ENCODE results near the gene UGCG. TPM values are rescaled to one million over a fixed set of nuclear protein-coding genes. Genes with fewer than 3 reads are reported as not detected.

The UGCG gene
- total and polyA plus RNA-seq, 3 donors from 2014 or later: 13.3 to 38.6 (median 29.0) TPM

- no peaks in the 10 kb centered on the region for H3K27me3 ChIP-seq
- H3K4me1 ChIP-seq: peaks cover 11% of the 10 kb centered on the region
- no peak for DNase-seq
- intact Hi-C loops (cut with DNase I; ENCODE audit: low total_unique reads): no loop called here
- no peak overlapping the region for H3K27ac ChIP-seq
- no peaks in the 10 kb centered on the region for H3K9me3 ChIP-seq
- TF ChIP-seq CTCF (IDR thresholded peaks at IDR 0.05) (no peak), POLR2A (IDR thresholded peaks at IDR 0.05) (no peak)
- H3K36me3 ChIP-seq (ENCODE audit: low read depth, missing control alignments): no peaks in the 10 kb centered on the region
- H3K4me3 ChIP-seq: no peak overlapping the region
- WGBS, 2 donors: 98 to 100% methylated on average over 2 of the region's 2 CpGs
Measured at GRCh38 chr9:111936391-111936790, 39.8 kb downstream of the UGCG start.

GRCh38 chr9:111937301-111937700 lies 40.7 kb downstream of the UGCG start:
- TF ChIP-seq POLR2A (IDR thresholded peaks at IDR 0.05) (no peak), CTCF (IDR thresholded peaks at IDR 0.05) (no peak)
- no peaks in the 10 kb centered on the region for H3K9me3 ChIP-seq
- peak overlapping the region in 1 of 2 donors; percentile 46 for H3K27ac ChIP-seq
- DNase-seq: no peak
- H3K27me3 ChIP-seq: no peaks in the 10 kb centered on the region
- intact Hi-C loops (cut with DNase I; ENCODE audit: low total_unique reads): no loop called here
- H3K4me1 ChIP-seq: peaks cover 11% of the 10 kb centered on the region
- H3K36me3 ChIP-seq (ENCODE audit: low read depth, missing control alignments): no peaks in the 10 kb centered on the region
- 91 to 100% methylated on average over 2 of the region's 2 CpGs for WGBS, 2 donors
- H3K4me3 ChIP-seq: no peak overlapping the region

GRCh38 chr9:111937781-111938426 lies 41.3 kb downstream of the UGCG start:
- H3K4me1 ChIP-seq: peaks cover 11% of the 10 kb centered on the region
- DNase-seq: peak; percentile 63
- no peak for TF ChIP-seq CTCF (IDR thresholded peaks at IDR 0.05)
- TF ChIP-seq POLR2A (IDR thresholded peaks at IDR 0.05): no peak
- intact Hi-C loops (cut with DNase I; ENCODE audit: low total_unique reads): no loop called here
- H3K4me3 ChIP-seq: no peak overlapping the region
- WGBS, 2 donors: 37 to 43% methylated on average over 12 of the region's 12 CpGs
- H3K9me3 ChIP-seq: no peaks in the 10 kb centered on the region
- no peaks in the 10 kb centered on the region for H3K27me3 ChIP-seq
- H3K36me3 ChIP-seq (ENCODE audit: low read depth, missing control alignments): no peaks in the 10 kb centered on the region
- H3K27ac ChIP-seq: peak overlapping the region in 1 of 2 donors; percentile 46

- WGBS, 2 donors: 81 to 94% methylated on average over 4 of the region's 4 CpGs
- intact Hi-C loops (cut with DNase I; ENCODE audit: low total_unique reads): no loop called here
- no peaks in the 10 kb centered on the region for H3K27me3 ChIP-seq
Measured at GRCh38 chr9:111938427-111938800, 41.8 kb downstream of the UGCG start.

More at GRCh38 chr9:111938427-111938800, 41.8 kb downstream of the UGCG start:
- DNase-seq: no peak
- Histone ChIP-seq H3K4me1 (peaks cover 11% of the 10 kb centered on the region), H3K27ac (no peak overlapping the region), H3K9me3 (no peaks in the 10 kb centered on the region), H3K4me3 (no peak overlapping the region), H3K36me3 (ENCODE audit: low read depth, missing control alignments) (no peaks in the 10 kb centered on the region)
- TF ChIP-seq POLR2A (IDR thresholded peaks at IDR 0.05) (no peak), CTCF (IDR thresholded peaks at IDR 0.05) (no peak)

All from testis (tissue), 3 donors.